HepG2 (cell line): ENCODE measurements around the gene ANAPC16. TPM values are rescaled to one million over a fixed set of nuclear protein-coding genes. Genes with fewer than 3 reads are reported as not detected.

Source experiments
- ATF2 ChIP-seq: sonication (generic); formaldehyde crosslinking; IDR thresholded peaks from 2 replicates; pipeline ENCODE4 v1.4.0; 2020; ENCODE audit warnings: missing genetic modification reagents
- CBFB ChIP-seq: sonication (generic); formaldehyde crosslinking; IDR thresholded peaks from 2 replicates; pipeline ENCODE4 v1.4.0; 2020; ENCODE audit warnings: missing genetic modification reagents
- CHD4 ChIP-seq: fragments of 200-600 bp; sonication (generic); IDR thresholded peaks from 2 replicates; pipeline ENCODE4 v1.7.0; 2017; ENCODE audit warnings: mild to moderate bottlenecking, low read length, borderline replicate concordance
- CREBL2 ChIP-seq: sonication (generic); formaldehyde crosslinking; IDR thresholded peaks from 2 replicates; pipeline ENCODE4 v1.8.1; 2023; ENCODE audit warnings: missing genetic modification reagents, mild to moderate bottlenecking, borderline replicate concordance
- CTCF ChIP-seq: sonication (generic); formaldehyde crosslinking; IDR thresholded peaks from 2 replicates; pipeline ENCODE4 v1.5.0; 2020; ENCODE audit warnings: mild to moderate bottlenecking, missing genetic modification reagents, moderate library complexity
- DZIP1 ChIP-seq: sonication (generic); formaldehyde crosslinking; IDR thresholded peaks from 2 replicates; pipeline ENCODE4 v1.5.0; 2020; ENCODE audit warnings: mild to moderate bottlenecking, missing genetic modification reagents
- ETS1 ChIP-seq: sonication (generic); formaldehyde crosslinking; IDR thresholded peaks from 2 replicates; pipeline ENCODE4 v1.4.0; 2020; ENCODE audit warnings: missing genetic modification reagents
- GMEB1 ChIP-seq: sonication (generic); formaldehyde crosslinking; IDR thresholded peaks from 2 replicates; pipeline ENCODE4 v1.5.1; 2020; ENCODE audit warnings: missing genetic modification reagents, mild to moderate bottlenecking, borderline replicate concordance
- MLX ChIP-seq: IDR thresholded peaks from 2 replicates; pipeline ENCODE4 v1.6.1; 2016
- MXD4 ChIP-seq: IDR thresholded peaks from 2 replicates; pipeline ENCODE4 v1.6.1; 2016; ENCODE audit warnings: mild to moderate bottlenecking, missing biosample characterization, missing genetic modification reagents
- STAG1 ChIP-seq: sonication (generic); formaldehyde crosslinking; IDR thresholded peaks from 2 replicates; pipeline ENCODE4 v1.4.0; 2020; ENCODE audit warnings: missing genetic modification reagents
- ZC3H13 ChIP-seq: sonication (generic); formaldehyde crosslinking; IDR thresholded peaks from 2 replicates; pipeline ENCODE4 v1.8.1; 2023; ENCODE audit warnings: mild to moderate bottlenecking, missing genetic modification reagents, moderate library complexity
- ZNF234 ChIP-seq: sonication (generic); formaldehyde crosslinking; conservative IDR thresholded peaks from 2 replicates; pipeline ENCODE4 v1.5.1; 2020; ENCODE audit warnings: mild to moderate bottlenecking, missing genetic modification reagents
- ZNF446 ChIP-seq: sonication (generic); formaldehyde crosslinking; IDR thresholded peaks from 2 replicates; pipeline ENCODE4 v1.5.0; 2020; ENCODE audit warnings: mild to moderate bottlenecking, missing genetic modification reagents
- ZNF569 ChIP-seq: sonication (generic); formaldehyde crosslinking; IDR thresholded peaks from 2 replicates; pipeline ENCODE4 v1.5.0; 2020; ENCODE audit warnings: mild to moderate bottlenecking, missing genetic modification reagents, moderate library complexity, borderline replicate concordance
- ZNF784 ChIP-seq: sonication (generic); formaldehyde crosslinking; IDR thresholded peaks from 2 replicates; pipeline ENCODE4 v1.5.1; 2020; ENCODE audit warnings: missing genetic modification reagents, mild to moderate bottlenecking, borderline replicate concordance
- ZSCAN31 ChIP-seq: sonication (generic); formaldehyde crosslinking; IDR thresholded peaks from 2 replicates; pipeline ENCODE4 v1.5.0; 2020; ENCODE audit warnings: low read depth, mild to moderate bottlenecking, missing genetic modification reagents
- polyA plus RNA-seq, 8 experiments: library from polyadenylated mRNA; depleted of rRNA in 3 of 8; stranded (reverse) in 7 of 8; unstranded in 1 of 8; fragments of >200 nt; fragmentation: Illumina TruSeq in 4 of 8; extraction: Trizol in 4 of 8; gene quantifications; 2 replicates each; pipeline versions ENCODE4 v1.2.1 to v1.2.3, GENCODE V29; 2011 to 2016; ENCODE audit warnings: low read depth in 4 of 8, missing spikeins in 1 of 8, mixed read lengths in 1 of 8; ENCODE audit not compliant: insufficient read depth in 1 of 8
- total RNA-seq, 5 experiments: library from RNA; depleted of rRNA; stranded (reverse); fragments of >200 nt; fragmentation: Illumina TruSeq; extraction: Trizol; gene quantifications; 2 replicates each; pipeline ENCODE4 v1.2.3, GENCODE V29; 2016; ENCODE audit warnings: low read depth in 1 of 5

Gene ANAPC16
- total and polyA plus RNA-seq, 2 of the 13 experiments (the other 11 are each of a cell fraction or from before 2014, with no cell fraction given) = 74.8 to 89.4 TPM

- TF ChIP-seq DZIP1 (CRISPR knock-in tag) = 0 out of 2 replicates have a peak, but pooled peaks have one; percentile 0
- TF ChIP-seq ZNF446 (CRISPR knock-in tag) = peak; percentile 44; the same call in 1 of the 2 replicates
- TF ChIP-seq CHD4 = no peak
- no peak for TF ChIP-seq ZNF784 (CRISPR knock-in tag)
- TF ChIP-seq ZNF569 = 0 out of 2 replicates have a peak, but pooled peaks have one; percentile 13
- TF ChIP-seq ETS1 (CRISPR knock-in tag) = no peak
- no peak for TF ChIP-seq CREBL2 (CRISPR knock-in tag)
- TF ChIP-seq MLX (CRISPR knock-in tag) = no peak
- 0 out of 2 replicates have a peak, but pooled peaks have one; percentile 10 for TF ChIP-seq ZSCAN31 (CRISPR knock-in tag)
- no peak for TF ChIP-seq MXD4 (CRISPR knock-in tag)
- no peak for TF ChIP-seq GMEB1 (CRISPR knock-in tag)
- TF ChIP-seq CTCF (CRISPR knock-in tag) = peak; percentile 31; the same call in 1 of the 2 replicates
- TF ChIP-seq CBFB = no peak
- TF ChIP-seq STAG1 (CRISPR knock-in tag) = peak; percentile 12; the same call in 1 of the 2 replicates
- no peak for TF ChIP-seq ZC3H13 (CRISPR knock-in tag)
- no peak for TF ChIP-seq ZNF234 (CRISPR knock-in tag)
- 0 out of 2 replicates have a peak, but pooled peaks have one; percentile 1 for TF ChIP-seq ATF2 (CRISPR knock-in tag)
Observed at GRCh38 chr10:72259491-72260238, 43.9 kb downstream of the ANAPC16 start (continued).
